HG03558 (cell line): ENCODE data around the gene EBP.
"Not testable (repeated sequence)": the region's sequence is repeated elsewhere in the genome, so short reads cannot be mapped to it uniquely, and the experiment has no call there.

Source experiments
- ATAC-seq: cut with Tn5 transposase; IDR thresholded peaks from one replicate; pipeline ENCODE4 v1.9.1; 2021; ENCODE audit warnings: moderate number of reproducible peaks; ENCODE audit not compliant: unreplicated experiment; ENCODE audit errors: extremely low read depth

Gene EBP

DNA sequence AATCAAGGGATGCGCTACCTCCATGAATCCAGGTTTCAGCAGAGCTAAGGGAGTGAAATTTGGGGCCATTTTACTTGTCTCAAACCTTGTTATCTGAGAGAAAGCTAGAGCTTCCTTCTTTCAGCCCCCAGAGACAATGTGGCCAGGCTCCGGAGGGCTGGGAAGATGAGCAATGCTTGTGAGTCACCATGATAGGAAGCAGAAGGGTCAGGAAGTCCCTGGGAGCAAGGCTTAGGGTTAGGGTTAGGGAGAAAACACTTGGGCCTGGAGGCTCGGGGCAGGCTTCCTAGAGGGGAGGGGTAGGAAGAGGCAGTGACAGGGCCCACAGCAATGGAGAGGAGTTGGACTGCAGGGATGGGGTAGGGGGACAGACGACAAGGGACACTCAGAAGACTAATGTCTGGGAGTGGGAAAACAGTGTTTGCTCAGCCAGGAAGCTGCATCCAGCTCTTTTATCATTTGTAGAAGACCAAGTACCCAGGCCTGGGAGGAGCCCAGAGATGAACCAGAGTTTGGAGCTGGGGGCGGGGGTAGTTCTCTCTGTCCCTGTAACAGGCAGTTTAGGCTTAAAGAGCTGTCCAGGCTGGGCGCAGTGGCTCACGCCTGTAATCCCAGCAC is 29.2 kb upstream of the EBP start:
- ATAC-seq: no peak

DNA sequence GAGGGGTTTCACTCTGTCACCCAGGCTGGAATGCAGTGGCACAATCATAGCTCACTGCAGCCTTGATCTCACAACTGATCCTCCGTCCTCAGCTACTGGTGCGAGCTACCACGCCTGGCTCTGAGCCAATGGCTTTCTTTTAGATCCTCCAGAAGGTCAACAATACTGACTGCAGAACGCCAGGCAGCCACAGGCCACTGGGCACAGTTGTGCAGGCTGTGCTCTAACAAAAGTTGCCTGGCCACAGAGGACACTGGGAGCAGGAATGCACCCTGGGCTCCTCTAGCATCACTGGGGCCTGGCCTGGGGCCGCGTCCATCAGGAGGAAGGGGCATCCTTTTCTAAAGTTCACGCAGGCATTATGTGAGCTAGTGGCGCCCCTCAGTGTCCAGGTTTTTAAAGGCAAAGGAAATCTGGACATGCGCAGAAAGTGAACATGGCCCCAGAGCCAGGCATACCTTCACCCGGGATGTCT is 27.7 kb upstream of the EBP start:
- no peak for ATAC-seq

DNA sequence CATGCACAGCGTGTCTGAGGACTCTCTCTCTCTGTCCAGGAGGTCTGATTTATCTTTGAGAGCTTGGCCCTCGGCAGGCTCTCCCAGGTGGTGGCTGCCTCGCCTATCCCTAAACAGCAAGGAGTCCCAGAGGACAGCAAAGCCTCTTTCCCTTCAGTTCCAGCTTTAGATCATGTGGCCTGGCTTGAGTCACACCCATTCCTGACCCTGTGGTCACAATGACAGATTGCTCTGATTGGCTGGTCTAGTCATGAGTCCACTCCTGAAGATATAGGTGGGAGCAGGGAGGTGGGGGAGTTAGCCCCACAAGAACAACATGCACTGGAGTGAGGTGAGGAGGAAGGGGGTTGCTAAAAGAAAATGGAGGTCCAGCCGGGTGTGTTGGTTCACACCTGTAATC is 24.9 kb upstream of the EBP start:
- no peak for ATAC-seq

DNA sequence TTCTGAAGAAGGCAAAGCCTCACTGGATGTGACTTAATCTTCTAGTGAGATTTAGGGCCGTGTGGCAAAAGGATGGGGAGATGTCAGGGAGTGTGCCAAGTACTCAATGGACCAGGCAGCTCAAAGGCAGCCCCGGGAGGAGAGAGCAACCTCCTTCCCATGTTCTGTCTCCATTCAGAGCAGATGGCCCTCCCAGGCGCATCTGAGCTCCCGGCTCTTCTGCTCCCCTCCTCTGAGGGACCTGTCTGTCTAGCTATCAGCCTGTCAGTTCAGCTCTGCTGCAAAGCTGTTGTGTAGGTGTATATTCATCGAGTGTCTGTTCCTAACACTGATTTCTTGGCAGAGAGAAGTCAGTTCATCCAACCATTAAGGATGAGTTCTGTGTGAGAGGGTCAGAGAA is 23.7 kb upstream of the EBP start:
- ATAC-seq: no peak

DNA sequence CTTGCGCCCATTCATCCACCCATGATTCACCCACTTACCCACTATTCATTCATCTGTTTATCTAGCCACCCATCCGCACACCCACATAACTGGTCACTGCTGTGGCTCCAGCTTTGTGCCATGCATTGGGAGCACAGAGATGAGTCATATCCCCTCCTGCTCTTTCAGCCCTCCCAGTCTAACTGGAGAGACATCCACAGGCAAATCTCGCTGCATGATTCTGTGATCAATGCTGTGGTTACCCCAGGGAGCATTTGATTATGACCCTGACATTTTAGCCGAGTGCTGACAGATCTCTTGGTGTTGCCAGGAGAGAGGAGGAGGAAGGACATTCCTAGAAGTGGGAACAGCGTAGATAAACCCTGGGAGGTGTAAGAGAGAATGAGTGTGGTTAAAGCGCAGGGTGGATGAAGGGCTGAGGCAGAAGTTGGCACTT is 23.2 kb upstream of the EBP start:
- no peak for ATAC-seq

DNA sequence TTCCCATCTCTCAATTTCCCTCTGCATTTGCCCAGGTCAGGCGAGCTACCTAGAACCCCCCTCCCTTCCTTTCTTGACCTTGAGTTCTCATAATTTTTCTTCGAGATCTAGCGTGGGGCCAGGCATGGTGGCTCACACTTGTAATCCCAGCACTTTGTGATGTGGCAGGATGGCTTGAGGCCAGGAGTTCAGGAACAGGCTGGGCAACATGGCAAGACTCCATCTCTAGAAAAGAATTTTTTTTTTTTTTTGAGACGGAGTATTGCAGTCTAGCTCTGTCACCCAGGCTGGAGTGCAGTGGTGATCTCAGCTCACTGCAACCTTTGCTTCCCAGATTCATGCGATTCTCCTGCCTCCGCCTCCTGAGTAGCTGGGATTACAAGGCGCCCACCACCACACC is 17.3 kb upstream of the EBP start:
- no peak for ATAC-seq

DNA sequence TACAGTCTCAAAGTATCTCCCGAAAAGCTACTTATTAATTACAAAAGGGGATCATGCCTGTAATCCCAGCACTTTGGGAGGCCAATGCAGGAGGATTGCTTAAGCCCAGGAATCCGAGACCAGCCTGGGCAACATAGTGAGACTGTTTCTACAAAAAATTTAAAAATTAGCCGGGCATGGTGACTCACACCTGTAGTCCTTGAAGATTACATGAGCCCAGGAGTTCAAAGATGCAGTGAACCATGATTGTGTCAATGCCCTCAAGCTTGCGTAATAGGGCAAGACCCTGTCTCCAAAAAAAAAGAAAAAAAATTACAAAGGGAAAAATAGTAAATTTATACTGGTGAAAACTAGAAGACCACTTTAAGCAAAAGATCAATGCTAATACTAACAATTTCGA is 16.1 kb upstream of the EBP start:
- ATAC-seq: no peak

DNA sequence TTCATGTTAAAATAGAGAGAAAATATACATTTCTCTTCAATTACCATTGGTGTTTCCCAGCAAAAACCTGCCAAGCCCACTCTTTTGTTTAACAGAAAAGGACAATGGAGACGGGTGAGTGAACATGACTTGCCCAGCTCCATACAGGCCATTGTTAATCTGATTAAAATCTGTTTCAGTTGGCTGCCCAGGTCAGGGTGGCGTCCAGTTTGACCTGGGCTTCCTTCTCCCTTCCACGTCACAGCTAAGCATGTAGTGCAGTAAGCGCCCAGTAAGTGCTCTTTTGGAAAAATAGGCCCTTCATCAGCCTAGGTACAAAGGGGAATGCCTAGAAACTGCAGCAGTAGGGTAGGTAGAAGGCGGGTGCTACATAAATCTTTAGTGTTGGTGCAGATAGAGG is 14.4 kb upstream of the EBP start:
- ATAC-seq: no peak

DNA sequence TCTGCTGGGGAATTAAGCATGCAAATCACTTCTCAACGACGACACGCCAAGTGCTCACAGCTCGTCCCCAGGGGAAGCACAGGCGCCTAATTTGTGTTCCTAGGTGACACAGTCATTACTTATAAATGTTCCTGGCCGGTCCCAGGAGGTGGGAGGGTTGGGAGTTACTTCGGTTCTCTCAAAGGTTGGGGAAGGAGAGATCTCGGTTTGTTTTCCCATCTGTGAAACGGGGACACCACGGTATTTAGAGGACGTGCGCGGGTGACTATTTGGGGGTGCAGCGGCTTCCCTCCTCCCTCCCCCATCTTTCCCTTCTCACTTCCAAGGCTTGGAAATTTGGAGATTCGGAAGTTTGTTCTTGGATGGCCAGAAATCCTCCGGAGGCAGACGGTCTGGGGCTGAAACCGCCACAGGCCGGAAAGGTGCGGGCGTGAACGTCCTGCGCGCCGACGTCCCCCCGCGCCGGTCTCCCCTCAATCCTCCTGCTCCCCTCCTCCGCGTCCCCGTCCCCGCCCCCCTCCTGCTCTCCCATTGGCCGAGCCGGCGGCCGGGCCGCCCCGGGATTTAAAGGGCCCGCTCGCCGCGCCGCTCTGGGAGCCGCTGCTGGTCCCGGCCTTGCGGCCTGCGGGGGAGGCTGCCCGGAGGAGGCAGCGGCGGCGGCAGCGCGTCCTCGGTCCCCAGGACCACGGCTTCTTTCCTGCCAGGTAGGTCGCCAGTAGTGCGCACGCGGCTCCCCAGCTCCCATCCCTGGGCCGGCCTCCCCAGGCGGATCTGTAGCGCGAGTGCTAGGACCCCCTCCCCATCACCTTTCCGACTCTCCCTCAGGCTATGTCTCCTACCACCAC is 13.0 kb upstream of the EBP start, which contains the start of gene PORCN:
TSS of gene PORCN (plus strand) at position 593 of the 845 bp plus-strand sequence. CDS start 829 bp downstream, outside the sequence.
- ATAC-seq: no peak

DNA sequence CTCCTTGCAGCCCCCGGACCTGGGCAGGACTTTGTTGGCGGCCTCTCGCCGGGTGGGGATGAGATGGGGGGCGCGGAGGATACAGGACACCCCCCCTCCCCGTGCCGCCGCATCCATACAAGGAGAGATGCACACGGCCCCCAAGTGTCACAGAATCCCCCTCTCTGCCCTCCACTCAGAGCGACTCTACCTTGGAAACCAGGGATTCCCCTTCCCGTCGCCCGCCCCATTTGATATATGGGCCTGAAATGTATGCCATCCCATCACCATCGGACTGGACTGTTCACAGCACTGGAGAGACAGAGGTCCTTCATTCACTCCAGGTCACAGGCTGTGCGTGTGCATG is 12.4 kb upstream of the EBP start:
- no peak for ATAC-seq

DNA sequence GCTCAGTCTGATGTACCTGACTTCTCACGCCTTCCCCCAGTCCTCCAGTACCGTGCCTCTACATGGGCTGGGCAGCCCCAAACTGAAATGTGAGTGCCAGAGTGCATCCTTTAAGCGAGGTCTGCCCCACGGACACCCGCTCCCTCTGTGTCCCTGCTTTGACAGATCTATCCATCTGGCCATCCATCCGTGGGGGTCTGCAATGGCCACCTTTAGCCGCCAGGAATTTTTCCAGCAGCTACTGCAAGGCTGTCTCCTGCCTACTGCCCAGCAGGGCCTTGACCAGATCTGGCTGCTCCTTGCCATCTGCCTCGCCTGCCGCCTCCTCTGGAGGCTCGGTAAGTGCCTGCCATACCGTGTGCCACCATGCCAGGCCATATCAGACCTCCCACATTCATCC is 12.0 kb upstream of the EBP start:
- ATAC-seq: no peak

DNA sequence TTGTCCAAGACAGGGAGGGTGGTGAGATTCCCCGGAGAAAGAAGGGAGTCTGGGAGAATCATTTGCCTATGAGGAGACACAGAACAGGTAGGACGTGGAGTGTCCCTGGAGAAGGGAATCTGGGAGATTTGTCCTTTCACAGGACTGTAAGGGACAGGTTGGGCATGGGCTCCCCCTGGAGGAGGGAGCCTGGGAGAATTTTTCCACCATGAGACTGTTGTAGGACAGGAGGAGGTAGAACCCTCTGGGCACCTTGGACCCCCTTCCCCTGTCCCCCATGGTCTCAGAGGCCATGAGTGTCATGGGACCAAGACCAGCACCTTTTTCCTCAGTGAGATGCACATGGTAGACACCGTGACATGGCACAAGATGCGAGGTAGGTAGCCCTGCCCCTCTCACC is 10.0 kb upstream of the EBP start:
- no peak for ATAC-seq

DNA sequence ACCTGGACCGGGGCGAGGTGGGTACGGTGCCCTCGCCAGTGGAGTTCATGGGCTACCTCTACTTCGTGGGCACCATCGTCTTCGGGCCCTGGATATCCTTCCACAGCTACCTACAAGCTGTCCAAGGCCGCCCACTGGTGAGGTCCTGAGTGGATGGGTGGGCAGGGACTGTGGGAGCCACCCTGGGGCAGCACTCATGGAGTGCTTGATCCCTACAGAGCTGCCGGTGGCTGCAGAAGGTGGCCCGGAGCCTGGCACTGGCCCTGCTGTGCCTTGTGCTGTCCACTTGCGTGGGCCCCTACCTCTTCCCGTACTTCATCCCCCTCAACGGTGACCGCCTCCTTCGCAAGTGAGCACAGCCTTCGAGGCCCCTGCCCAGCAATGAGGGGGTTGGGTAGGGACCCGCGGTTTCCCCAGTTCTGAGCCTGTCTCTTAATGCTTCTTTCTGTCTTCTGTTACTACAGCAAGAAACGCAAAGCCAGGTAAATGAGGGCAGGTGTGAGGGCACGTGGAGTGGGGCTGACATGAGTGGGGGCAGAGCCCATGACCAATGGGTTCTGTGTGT is 9.2 kb upstream of the EBP start:
- ATAC-seq: no peak

DNA sequence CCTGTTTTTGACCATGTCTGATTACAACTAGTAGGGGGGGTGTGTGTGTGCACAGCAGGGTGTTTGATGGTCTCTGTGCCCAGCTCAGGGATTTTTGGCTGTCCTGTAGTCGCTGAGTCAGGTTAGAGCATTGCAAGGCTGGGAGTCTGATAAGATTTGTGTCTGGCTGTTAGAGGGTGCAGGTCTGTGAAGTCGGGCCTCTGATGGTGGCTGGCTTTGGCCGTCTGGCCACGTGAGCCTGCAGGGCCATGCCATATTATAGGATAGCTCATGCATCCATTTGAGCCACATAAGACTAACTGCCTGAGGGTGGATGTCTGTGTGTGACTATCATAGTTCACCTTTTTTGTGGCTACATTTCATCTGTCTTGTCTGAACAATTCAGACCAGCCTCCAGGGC is 7.9 kb upstream of the EBP start:
- ATAC-seq: no peak

DNA sequence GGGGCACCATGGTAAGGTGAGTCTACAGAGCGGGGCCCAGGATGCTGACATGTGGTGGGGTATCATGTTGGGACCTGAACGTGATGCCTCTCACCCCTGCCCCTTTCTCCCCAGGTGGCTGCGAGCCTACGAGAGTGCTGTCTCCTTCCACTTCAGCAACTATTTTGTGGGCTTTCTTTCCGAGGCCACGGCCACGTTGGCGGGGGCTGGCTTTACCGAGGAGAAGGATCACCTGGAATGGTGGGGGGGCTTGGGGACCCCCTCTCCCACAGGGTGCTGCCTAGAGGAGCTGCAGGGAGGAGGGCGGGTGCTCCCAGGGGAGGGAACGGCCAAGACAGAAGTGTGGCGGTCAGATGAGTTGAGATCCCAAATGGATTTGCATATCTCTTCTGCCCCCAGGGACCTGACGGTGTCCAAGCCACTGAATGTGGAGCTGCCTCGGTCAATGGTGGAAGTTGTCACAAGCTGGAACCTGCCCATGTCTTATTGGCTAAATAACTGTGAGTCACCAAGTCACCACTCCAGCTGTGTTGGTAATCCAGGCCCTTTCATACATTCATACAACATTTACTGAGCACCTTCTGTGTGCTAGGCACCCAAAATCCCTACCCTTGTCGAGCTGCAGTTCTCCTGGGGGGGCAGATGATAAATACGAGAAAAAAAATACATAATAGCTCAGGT is 7.3 kb upstream of the EBP start:
- ATAC-seq: no peak

DNA sequence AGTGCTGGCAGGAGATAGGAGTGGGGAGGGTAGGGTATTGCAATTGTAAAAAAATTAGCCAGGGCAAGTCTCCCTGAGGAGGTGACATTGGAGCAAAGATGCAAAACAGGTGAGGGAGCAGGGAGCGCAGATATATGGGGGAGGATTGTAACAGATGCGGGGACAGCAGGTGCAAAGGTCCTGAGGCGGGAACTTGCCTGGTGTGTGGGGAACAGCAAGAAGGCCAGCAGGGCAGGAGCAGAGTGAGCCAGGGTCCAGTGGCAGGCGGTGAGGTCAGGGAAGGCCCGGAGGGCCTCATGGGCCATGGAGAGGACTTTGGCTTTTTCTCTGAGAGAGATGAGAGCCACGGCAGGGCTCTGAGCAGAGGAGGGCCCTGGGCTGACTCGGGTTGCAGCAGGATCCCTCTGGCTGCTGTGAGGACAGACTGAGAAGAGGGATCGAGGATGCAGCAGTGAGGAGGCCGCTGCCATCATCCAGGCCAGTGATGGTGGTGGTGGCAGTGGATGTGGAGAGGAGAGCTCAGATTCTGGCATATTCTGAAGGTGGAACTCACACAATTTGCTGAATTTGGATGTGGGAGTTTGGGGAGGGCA is 6.6 kb upstream of the EBP start:
- no peak for ATAC-seq

DNA sequence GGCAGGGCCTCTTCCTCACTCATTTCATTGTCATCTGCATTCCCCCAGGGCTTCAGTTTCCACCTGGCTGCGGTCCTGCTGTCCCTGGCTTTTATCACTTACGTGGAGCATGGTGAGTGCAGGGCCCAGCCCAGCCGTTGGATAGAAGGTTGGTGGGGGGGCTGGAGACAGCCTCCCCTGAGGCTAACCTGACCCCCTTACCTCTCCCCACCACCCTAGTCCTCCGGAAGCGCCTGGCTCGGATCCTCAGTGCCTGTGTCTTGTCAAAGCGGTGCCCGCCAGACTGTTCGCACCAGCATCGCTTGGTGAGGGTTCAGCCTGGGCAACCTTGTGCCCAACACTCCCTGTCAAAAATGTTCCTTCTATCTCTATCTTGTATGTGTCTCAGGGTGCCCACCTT is 5.8 kb upstream of the EBP start:
- no peak for ATAC-seq

DNA sequence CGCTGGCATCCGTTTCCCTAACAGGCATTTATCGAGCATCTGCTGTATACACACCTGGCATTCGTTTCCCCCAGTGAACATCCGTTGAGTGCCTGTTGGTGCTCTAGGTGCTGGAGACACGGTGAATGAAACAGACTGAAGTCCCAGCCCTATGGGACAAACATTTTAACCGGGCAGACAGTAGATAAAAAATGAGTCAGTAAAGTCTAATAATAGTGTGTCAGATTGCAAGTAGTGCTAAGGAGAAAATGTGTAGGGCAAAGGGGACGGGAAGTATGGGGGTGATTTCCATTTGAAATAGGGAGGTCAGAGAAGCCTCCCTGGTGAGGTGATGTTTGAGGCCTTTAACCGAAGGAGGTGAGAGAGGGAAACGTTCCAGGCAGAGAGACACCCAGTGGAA is 5.3 kb upstream of the EBP start:
- no peak for ATAC-seq

DNA sequence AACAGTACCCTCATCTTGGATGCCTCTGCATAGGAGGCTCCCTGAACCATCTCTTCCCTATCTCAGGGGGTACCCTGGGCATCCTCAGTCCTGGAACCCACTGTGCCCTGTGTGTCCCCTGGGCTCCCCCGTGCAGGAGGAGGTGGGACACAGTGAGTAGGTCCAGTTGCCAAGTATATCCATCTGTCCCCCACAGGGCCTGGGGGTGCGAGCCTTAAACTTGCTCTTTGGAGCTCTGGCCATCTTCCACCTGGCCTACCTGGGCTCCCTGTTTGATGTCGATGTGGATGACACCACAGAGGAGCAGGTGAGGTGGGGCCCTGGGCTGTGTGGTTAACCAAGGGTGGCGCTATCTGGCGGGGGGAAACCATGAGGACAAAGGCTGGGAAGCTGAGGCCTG is 4.6 kb upstream of the EBP start:
- ATAC-seq: no peak

DNA sequence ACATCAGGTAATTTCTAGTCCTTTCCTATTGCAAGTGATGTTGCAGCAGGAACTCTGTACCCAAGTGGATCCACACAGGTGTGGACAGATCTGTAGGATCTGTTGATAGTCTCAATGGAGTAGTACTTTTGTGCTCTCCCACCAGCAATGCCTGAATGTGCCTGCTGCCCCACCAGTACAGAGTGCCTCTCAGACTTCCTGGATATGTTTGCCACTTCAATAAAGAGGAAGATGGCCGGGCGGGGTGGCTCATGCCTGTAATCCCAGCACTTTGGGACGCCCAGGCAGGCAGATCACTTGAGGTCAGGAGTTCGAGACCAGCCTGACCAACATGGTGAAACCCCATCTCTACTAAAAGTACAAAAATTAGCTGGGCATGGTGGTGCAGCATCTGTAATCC is 2.1 kb upstream of the EBP start:
- ATAC-seq: not testable (repeated sequence)

DNA sequence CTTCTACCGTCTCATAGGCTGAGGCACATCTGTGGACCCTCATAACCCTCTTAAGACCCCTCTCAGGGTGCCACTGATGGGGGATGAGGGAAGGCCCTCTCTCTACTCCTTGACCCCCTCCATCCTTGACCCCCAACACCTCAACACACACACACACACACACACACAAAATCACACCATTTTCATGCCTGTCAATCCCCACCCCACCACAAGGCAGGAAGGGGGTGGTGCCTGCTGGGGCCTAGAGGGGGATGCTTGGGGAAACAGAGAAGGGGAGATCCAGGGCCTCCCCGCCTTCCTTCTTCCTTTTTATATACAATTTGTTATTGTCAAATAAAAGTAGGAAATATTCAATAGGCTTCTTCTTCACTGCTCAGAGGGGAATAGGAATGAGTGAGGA is 1.2 kb upstream of the EBP start:
- no peak for ATAC-seq
